Stimulated activated CD8-positive, alpha-beta memory T cell treated with anti-CD3 and anti-CD28 coated beads, Interleukin-12 subunit alpha, Interleukin-12 subunit beta, amount 100 ng/mL, for 1 hour (primary cell): ENCODE data around the gene FIBCD1.

Source experiments
- DNase-seq: peaks from one replicate; pipeline ENCODE4 v3.0.0-alpha.2; 2020; ENCODE audit warnings: low read depth

Gene FIBCD1

GRCh38 chr9:130936285-130937117 lies 2.5 kb downstream of the FIBCD1 start:
- DNase-seq, result no peak

GRCh38 chr9:130935648-130936271 lies 3.3 kb downstream of the FIBCD1 start:
- DNase-seq, result no peak

GRCh38 chr9:130934702-130935647 lies 4.1 kb downstream of the FIBCD1 start:
- no peak for DNase-seq

- DNase-seq, result no peak
These were observed 4.8 kb downstream of the FIBCD1 start for GRCh38 chr9:130934246-130934645.

GRCh38 chr9:130933114-130934046 lies 5.7 kb downstream of the FIBCD1 start:
- no peak for DNase-seq

GRCh38 chr9:130932255-130933079 lies 6.6 kb downstream of the FIBCD1 start:
- no peak for DNase-seq

- no peak for DNase-seq
These were observed 7.4 kb downstream of the FIBCD1 start for GRCh38 chr9:130931508-130932254.

- DNase-seq, result no peak
These were observed 8.2 kb downstream of the FIBCD1 start for GRCh38 chr9:130930804-130931349.

- no peak for DNase-seq
These were observed 8.8 kb downstream of the FIBCD1 start for GRCh38 chr9:130930132-130930803.

- DNase-seq, result no peak
These were observed 9.4 kb downstream of the FIBCD1 start for GRCh38 chr9:130929571-130930038.

GRCh38 chr9:130927995-130928900 lies 10.8 kb downstream of the FIBCD1 start:
- DNase-seq, result no peak

GRCh38 chr9:130927338-130927737 lies 11.7 kb downstream of the FIBCD1 start:
- DNase-seq, result no peak

GRCh38 chr9:130925050-130925678 lies 13.9 kb downstream of the FIBCD1 start:
- no peak for DNase-seq

GRCh38 chr9:130924448-130924788 lies 14.6 kb downstream of the FIBCD1 start:
- no peak for DNase-seq

GRCh38 chr9:130923611-130924447 lies 15.2 kb downstream of the FIBCD1 start:
- no peak for DNase-seq

- no peak for DNase-seq
These were observed 16.0 kb downstream of the FIBCD1 start for GRCh38 chr9:130922893-130923610.
